H9 (cell line): ENCODE measurements around the gene RASGRF1. TPM values are rescaled to one million over a fixed set of nuclear protein-coding genes. Genes with fewer than 3 reads are reported as not detected.

Source experiments
- DNase-seq: peaks from one replicate; pipeline ENCODE4 v3.0.0-alpha.2; 2017
- H2AFZ ChIP-seq: one replicate; pipeline ENCODE4 v1.6.1; 2013; ENCODE audit warnings: mild to moderate bottlenecking, low read length, control low read depth, moderate library complexity
- H2AK5ac ChIP-seq: 2 replicates; pipeline ENCODE4 v1.6.1; 2013; ENCODE audit warnings: low read length, control low read depth, mixed read lengths; ENCODE audit not compliant: insufficient read length
- H2BK120ac ChIP-seq: one replicate; pipeline ENCODE4 v1.6.1; 2013; ENCODE audit warnings: low read depth, mild to moderate bottlenecking, low read length, control low read depth, inconsistent platforms; ENCODE audit not compliant: poor library complexity, severe bottlenecking
- H2BK12ac ChIP-seq: 2 replicates; pipeline ENCODE4 v1.6.1; 2013; ENCODE audit warnings: low read length, control low read depth, mixed read lengths, low read depth; ENCODE audit not compliant: insufficient read length
- H2BK15ac ChIP-seq: 2 replicates; pipeline ENCODE4 v1.6.1; 2013; ENCODE audit warnings: low read depth, low read length, control low read depth
- H2BK20ac ChIP-seq: one replicate; pipeline ENCODE4 v1.6.1; 2013; ENCODE audit warnings: low read depth, mild to moderate bottlenecking, low read length, control low read depth, inconsistent platforms; ENCODE audit not compliant: poor library complexity, severe bottlenecking
- H2BK5ac ChIP-seq: 2 replicates; pipeline ENCODE4 v1.6.1; 2013; ENCODE audit warnings: low read length, control low read depth, mixed read lengths; ENCODE audit not compliant: insufficient read length
- H3K14ac ChIP-seq: 2 replicates; pipeline ENCODE4 v1.6.1; 2013; ENCODE audit warnings: low read length, control low read depth; ENCODE audit not compliant: insufficient read depth
- H3K18ac ChIP-seq: 2 replicates; pipeline ENCODE4 v1.6.1; 2013; ENCODE audit warnings: low read depth, mild to moderate bottlenecking, mixed read lengths, low read length, control low read depth; ENCODE audit not compliant: insufficient read length
- H3K23ac ChIP-seq: 2 replicates; pipeline ENCODE4 v1.6.1; 2013; ENCODE audit warnings: low read length, control low read depth, mixed read lengths, low read depth; ENCODE audit not compliant: insufficient read length
- H3K23me2 ChIP-seq: 2 replicates; pipeline ENCODE4 v1.6.1; 2013; ENCODE audit warnings: low read depth, mild to moderate bottlenecking, mixed read lengths, low read length, control low read depth; ENCODE audit not compliant: insufficient read length, poor library complexity, severe bottlenecking
- H3K27ac ChIP-seq: 2 replicates; pipeline ENCODE4 v1.5.1; 2013; ENCODE audit warnings: low read length, control low read depth, mixed read lengths, low read depth; ENCODE audit not compliant: insufficient read length
- H3K27me3 ChIP-seq: 2 replicates; pipeline ENCODE4 v1.6.1; 2013; ENCODE audit warnings: low read length, control low read depth, inconsistent platforms; ENCODE audit not compliant: insufficient read depth
- H3K4ac ChIP-seq: 2 replicates; pipeline ENCODE4 v1.6.1; 2013; ENCODE audit warnings: low read depth, mild to moderate bottlenecking, control low read depth, inconsistent platforms, low read length, moderate library complexity
- H3K4me1 ChIP-seq: 2 replicates; pipeline ENCODE4 v1.6.1; 2013; ENCODE audit warnings: low read length, control low read depth, inconsistent platforms; ENCODE audit not compliant: insufficient read depth
- H3K4me2 ChIP-seq: 2 replicates; pipeline ENCODE4 v1.6.1; 2013; ENCODE audit warnings: low read length, control low read depth, mixed read lengths; ENCODE audit not compliant: insufficient read length, insufficient read depth
- H3K56ac ChIP-seq: 2 replicates; pipeline ENCODE4 v1.6.1; 2013; ENCODE audit warnings: low read depth, mild to moderate bottlenecking, mixed read lengths, low read length, control low read depth; ENCODE audit not compliant: insufficient read length
- H3K79me1 ChIP-seq: 2 replicates; pipeline ENCODE4 v1.6.1; 2013; ENCODE audit warnings: low read depth, mild to moderate bottlenecking, moderate library complexity, low read length, control low read depth, inconsistent platforms; ENCODE audit not compliant: insufficient read depth, poor library complexity, severe bottlenecking
- H3K79me2 ChIP-seq: 2 replicates; pipeline ENCODE4 v1.6.1; 2013; ENCODE audit warnings: low read length, control low read depth, inconsistent platforms; ENCODE audit not compliant: insufficient read depth
- H3K9ac ChIP-seq: 2 replicates; pipeline ENCODE4 v1.6.1; 2013; ENCODE audit warnings: low read length, control low read depth, mixed read lengths; ENCODE audit not compliant: insufficient read length; ENCODE audit errors: extremely low read depth
- H3K9me3 ChIP-seq: one replicate; pipeline ENCODE4 v1.6.1; 2013; ENCODE audit warnings: low read depth, low read length, inconsistent platforms; ENCODE audit not compliant: control insufficient read depth
- H3T11ph ChIP-seq: one replicate; pipeline ENCODE4 v1.6.1; 2013; ENCODE audit warnings: mild to moderate bottlenecking, low read length, control low read depth, inconsistent platforms
- H4K20me1 ChIP-seq: one replicate; pipeline ENCODE4 v1.6.1; 2013; ENCODE audit not compliant: control insufficient read depth, insufficient read length, insufficient read depth
- H4K5ac ChIP-seq: 2 replicates; pipeline ENCODE4 v1.6.1; 2013; ENCODE audit warnings: low read depth, mild to moderate bottlenecking, mixed read lengths, low read length, control low read depth; ENCODE audit not compliant: insufficient read length
- H4K8ac ChIP-seq: replicated peaks from 2 replicates; pipeline ENCODE4 v1.6.1; 2013; ENCODE audit warnings: low read length, control low read depth, mixed read lengths, low read depth; ENCODE audit not compliant: insufficient read length
- H4K91ac ChIP-seq: 2 replicates; pipeline ENCODE4 v1.6.1; 2013; ENCODE audit warnings: low read depth, mild to moderate bottlenecking, moderate library complexity, mixed read lengths, low read length, control low read depth; ENCODE audit not compliant: insufficient read length
- H3K27ac Mint-ChIP-seq, 3 experiments: 2 replicates in 2 of 3; 3 replicates in 1 of 3; pipeline ENCODE4 v1.8.0; 2020 to 2021; ENCODE audit warnings: mixed read lengths in 3 of 3, mild to moderate bottlenecking in 1 of 3, moderate library complexity in 1 of 3
- H3K27me3 Mint-ChIP-seq: 2 replicates; pipeline ENCODE4 v1.8.0; 2021; ENCODE audit warnings: low read depth, mild to moderate bottlenecking, moderate library complexity, mixed read lengths
- H3K36me3 Mint-ChIP-seq, 3 experiments: 2 replicates in 2 of 3; 3 replicates in 1 of 3; pipeline ENCODE4 v1.8.0; 2020 to 2021; ENCODE audit warnings: low read depth in 3 of 3, mixed read lengths in 3 of 3; ENCODE audit not compliant: insufficient read depth in 1 of 3
- H3K4me1 Mint-ChIP-seq, 2 experiments: 2 replicates each; pipeline ENCODE4 v1.8.0; 2020; ENCODE audit warnings: mixed read lengths in 2 of 2
- H3K4me3 Mint-ChIP-seq, 2 experiments: 2 replicates in 1 of 2; 3 replicates in 1 of 2; pipeline ENCODE4 v1.8.0; 2020 to 2021; ENCODE audit warnings: mild to moderate bottlenecking in 2 of 2, mixed read lengths in 2 of 2, moderate library complexity in 1 of 2
- H3K9me3 Mint-ChIP-seq, 2 experiments: 2 replicates in 1 of 2; 3 replicates in 1 of 2; pipeline ENCODE4 v1.8.0; 2020; ENCODE audit warnings: mild to moderate bottlenecking in 2 of 2, mixed read lengths in 2 of 2, moderate library complexity in 1 of 2
- CTCF ChIP-seq: fragments of 200-600 bp; sonication (generic); conservative IDR thresholded peaks from 3 replicates; pipeline ENCODE4 v1.8.0; 2021; ENCODE audit warnings: antibody characterized with exemption, mild to moderate bottlenecking
- WGBS: extraction: QIAGEN DNeasy Blood & Tissue Kit; methylation state at CpG from one replicate; pipeline ENCODE4 v1.1.7; 2013; ENCODE audit warnings: missing lambda C conversion rate, low lambda C conversion rate, mixed read lengths; ENCODE audit not compliant: insufficient read length; ENCODE audit errors: extremely low coverage; 5-methylcytosine and 5-hydroxymethylcytosine counted together
- total RNA-seq: library from RNA; stranded (reverse); gene quantifications from 2 replicates; pipeline ENCODE4 v1.2.1, GENCODE V29; 2021

Gene RASGRF1
- total RNA-seq, 1 experiment from 2014 or later, result 0.48 TPM

GRCh38 chr15:79102595-79102994, 12.0 kb upstream of the RASGRF1 start:
- Histone ChIP-seq H3K27ac (no peak overlapping the region), H2BK120ac (no peak overlapping the region), H3K23me2 (no peaks in the 10 kb centered on the region), H3K79me1 (no peaks in the 10 kb centered on the region), H3K56ac (no peak overlapping the region), H3K9me3 (no peaks in the 10 kb centered on the region), H2BK5ac (no peak overlapping the region), H2AFZ (no peak overlapping the region), H3K18ac (no peak overlapping the region), H4K20me1 (no peaks in the 10 kb centered on the region), H3K4ac (no peak overlapping the region), H3T11ph (no peak overlapping the region), H3K27me3 (no peaks in the 10 kb centered on the region; the same call in 1 of the 2 replicates), H4K91ac (no peak overlapping the region), H3K4me2 (no peak overlapping the region), H3K23ac (no peak overlapping the region), H3K9ac (no peak overlapping the region), H4K5ac (no peak overlapping the region), H2AK5ac (no peak overlapping the region), H3K4me1 (no peaks in the 10 kb centered on the region), H3K79me2 (no peaks in the 10 kb centered on the region), H4K8ac (no peak overlapping the region), H2BK15ac (no peak overlapping the region), H2BK20ac (no peak overlapping the region), H3K14ac (no peak overlapping the region), H2BK12ac (no peak overlapping the region)
- no peak for TF ChIP-seq CTCF
- no peak overlapping the region for H3K27ac Mint-ChIP-seq
- H3K4me3 Mint-ChIP-seq, result no peak overlapping the region
- H3K27me3 Mint-ChIP-seq, result peaks cover 80% of the 10 kb centered on the region
- WGBS, result no CpG with 5 or more reads among the region's 6 CpGs
- no peaks in the 10 kb centered on the region for H3K36me3 Mint-ChIP-seq
- no peak for DNase-seq
- no peaks in the 10 kb centered on the region for H3K9me3 Mint-ChIP-seq
- H3K4me1 Mint-ChIP-seq, result no peaks in the 10 kb centered on the region
